IPS DF 4.7 (cell line): ENCODE results near the gene CKAP2L.

Source experiments
- DNase-seq: peaks from one replicate; pipeline ENCODE4 v3.0.0-alpha.2; 2013; ENCODE audit warnings: low spot score; ENCODE audit errors: extremely low read depth

Gene CKAP2L

GRCh38 chr2:112791693-112792230, 27.4 kb upstream of the CKAP2L start:
- DNase-seq, result no peak

GRCh38 chr2:112791019-112791418, 26.6 kb upstream of the CKAP2L start:
- DNase-seq, result no peak

- no peak for DNase-seq
These were observed 25.9 kb upstream of the CKAP2L start for GRCh38 chr2:112790305-112790704.

GRCh38 chr2:112789186-112789585, 24.8 kb upstream of the CKAP2L start:
- DNase-seq, result no peak

GRCh38 chr2:112788653-112789052, 24.2 kb upstream of the CKAP2L start:
- DNase-seq, result no peak

GRCh38 chr2:112787729-112788393, 23.5 kb upstream of the CKAP2L start:
- DNase-seq, result no peak

GRCh38 chr2:112787294-112787693, 22.9 kb upstream of the CKAP2L start:
- no peak for DNase-seq

GRCh38 chr2:112784199-112785189, 20.1 kb upstream of the CKAP2L start, which contains the start of gene IL1A:
IL1A (minus strand) TSS chr2:112784493; CDS start chr2:112783770, 723 bp downstream.
- DNase-seq, result no peak

GRCh38 chr2:112783187-112783714, 18.8 kb upstream of the CKAP2L start:
- no peak for DNase-seq

GRCh38 chr2:112782234-112782799, 17.9 kb upstream of the CKAP2L start:
- no peak for DNase-seq

- no peak for DNase-seq
These were observed 15.2 kb upstream of the CKAP2L start for GRCh38 chr2:112779598-112779997.

GRCh38 chr2:112777036-112777435, 12.6 kb upstream of the CKAP2L start:
- DNase-seq, result no peak

GRCh38 chr2:112776113-112776512, 11.7 kb upstream of the CKAP2L start:
- DNase-seq, result no peak

GRCh38 chr2:112774536-112775285, 10.3 kb upstream of the CKAP2L start:
- no peak for DNase-seq

- DNase-seq, result no peak
These were observed 9.1 kb upstream of the CKAP2L start for GRCh38 chr2:112773556-112773955.

GRCh38 chr2:112772911-112773475, 8.6 kb upstream of the CKAP2L start:
- no peak for DNase-seq

GRCh38 chr2:112772322-112772721, 7.9 kb upstream of the CKAP2L start:
- DNase-seq, result no peak

- no peak for DNase-seq
These were observed 4.0 kb upstream of the CKAP2L start for GRCh38 chr2:112768432-112768831.

GRCh38 chr2:112767693-112768330, 3.4 kb upstream of the CKAP2L start:
- DNase-seq, result no peak

GRCh38 chr2:112765251-112765650, 842 bp upstream of the CKAP2L start:
- DNase-seq, result no peak
